Mesenchymal stem cell (in vitro differentiated cells and primary cell): Measurements from ENCODE around the gene QPCTL.

Source experiments
- DNase-seq: peaks from one replicate; pipeline ENCODE4 v3.0.0-alpha.2; 2013
- H2AFZ ChIP-seq: one replicate; pipeline ENCODE4 v1.6.1; 2013; ENCODE audit warnings: low read depth, mild to moderate bottlenecking, control low read depth, inconsistent platforms, low read length, moderate library complexity
- H2AK5ac ChIP-seq: 2 replicates; pipeline ENCODE4 v1.6.1; 2013; ENCODE audit warnings: low read length, moderate library complexity, mild to moderate bottlenecking, inconsistent platforms; ENCODE audit not compliant: severe bottlenecking
- H2BK120ac ChIP-seq: one replicate; pipeline ENCODE4 v1.6.1; 2013; ENCODE audit warnings: low read depth, mild to moderate bottlenecking, inconsistent platforms, low read length, moderate library complexity
- H2BK12ac ChIP-seq, 2 experiments: one replicate each; pipeline ENCODE4 v1.6.1; 2013; ENCODE audit warnings: inconsistent platforms in 2 of 2, low read length in 2 of 2, mild to moderate bottlenecking in 2 of 2, moderate library complexity in 2 of 2, control low read depth in 1 of 2
- H2BK15ac ChIP-seq: one replicate; pipeline ENCODE4 v1.6.1; 2013; ENCODE audit warnings: mild to moderate bottlenecking, low read depth, inconsistent platforms; ENCODE audit not compliant: poor library complexity, severe bottlenecking
- H2BK5ac ChIP-seq: 2 replicates; pipeline ENCODE4 v1.6.1; 2013; ENCODE audit warnings: low read depth, mild to moderate bottlenecking, low read length, control low read depth, inconsistent platforms; ENCODE audit not compliant: poor library complexity, severe bottlenecking
- H3K14ac ChIP-seq, 2 experiments: one replicate each; pipeline ENCODE4 v1.6.1; 2013; ENCODE audit warnings: inconsistent platforms in 2 of 2, low read length in 2 of 2, control low read depth in 1 of 2, mild to moderate bottlenecking in 1 of 2, moderate library complexity in 1 of 2
- H3K18ac ChIP-seq, 2 experiments: one replicate each; pipeline ENCODE4 v1.6.1; 2013; ENCODE audit warnings: inconsistent platforms in 2 of 2, low read length in 2 of 2, control low read depth in 1 of 2, low read depth in 1 of 2, mild to moderate bottlenecking in 1 of 2
- H3K23ac ChIP-seq, 2 experiments: one replicate each; pipeline ENCODE4 v1.6.1; 2013; ENCODE audit warnings: inconsistent platforms in 2 of 2, low read length in 2 of 2, mild to moderate bottlenecking in 2 of 2, moderate library complexity in 2 of 2, control low read depth in 1 of 2
- H3K27ac ChIP-seq: 2 replicates; pipeline ENCODE4 v1.5.1; 2013; ENCODE audit warnings: mild to moderate bottlenecking, moderate library complexity, low read length, control low read depth, inconsistent platforms; ENCODE audit not compliant: poor library complexity, severe bottlenecking
- H3K27me3 ChIP-seq, 2 experiments: 2 replicates each; pipeline versions ENCODE4 v1.6.1 to v1.7.0; 2013; ENCODE audit warnings: low read length in 2 of 2, mild to moderate bottlenecking in 2 of 2, moderate library complexity in 2 of 2, control low read depth in 1 of 2, inconsistent platforms in 1 of 2; ENCODE audit not compliant: control insufficient read depth in 1 of 2, insufficient read depth in 1 of 2
- H3K36me3 ChIP-seq, 2 experiments: 2 replicates each; pipeline versions ENCODE4 v1.6.1 to v1.7.0; 2013; ENCODE audit warnings: low read length in 2 of 2, control low read depth in 1 of 2, inconsistent platforms in 1 of 2, low read depth in 1 of 2, mild to moderate bottlenecking in 1 of 2; ENCODE audit not compliant: insufficient read depth in 2 of 2, control insufficient read depth in 1 of 2
- H3K4ac ChIP-seq, 2 experiments: one replicate each; pipeline ENCODE4 v1.6.1; 2013; ENCODE audit warnings: inconsistent platforms in 2 of 2, low read length in 2 of 2, mild to moderate bottlenecking in 2 of 2, moderate library complexity in 2 of 2, control low read depth in 1 of 2, low read depth in 1 of 2
- H3K4me1 ChIP-seq: 2 replicates; pipeline ENCODE4 v1.6.1; 2013; ENCODE audit warnings: low read depth, low read length, control low read depth; ENCODE audit not compliant: control insufficient read depth, insufficient read depth
- H3K4me2 ChIP-seq: 2 replicates; pipeline ENCODE4 v1.6.1; 2013; ENCODE audit warnings: low read length, mild to moderate bottlenecking, inconsistent platforms; ENCODE audit not compliant: poor library complexity, severe bottlenecking
- H3K4me3 ChIP-seq, 2 experiments: 2 replicates each; pipeline versions ENCODE4 v1.5.1 to v1.7.0; 2013; ENCODE audit warnings: low read length in 2 of 2, mild to moderate bottlenecking in 2 of 2, control low read depth in 1 of 2, low read depth in 1 of 2; ENCODE audit not compliant: insufficient read depth in 1 of 2
- H3K79me1 ChIP-seq: replicated peaks from 2 replicates; pipeline ENCODE4 v1.6.1; 2013; ENCODE audit warnings: mild to moderate bottlenecking, control low read depth, low read length, inconsistent platforms; ENCODE audit not compliant: poor library complexity, severe bottlenecking
- H3K9ac ChIP-seq: 2 replicates; pipeline ENCODE4 v1.7.0; 2013; ENCODE audit warnings: mild to moderate bottlenecking, low read length, moderate library complexity
- H3K9me3 ChIP-seq: 2 replicates; pipeline ENCODE4 v1.7.0; 2013; ENCODE audit warnings: mild to moderate bottlenecking, low read length; ENCODE audit not compliant: control insufficient read depth
- H4K8ac ChIP-seq: one replicate; pipeline ENCODE4 v1.6.1; 2013; ENCODE audit warnings: inconsistent platforms, mild to moderate bottlenecking, low read length, moderate library complexity
- H4K91ac ChIP-seq: one replicate; pipeline ENCODE4 v1.6.1; 2013; ENCODE audit warnings: mild to moderate bottlenecking, low read length, inconsistent platforms
- WGBS: methylation state at CpG from one replicate; pipeline ENCODE4 v1.1.7; 2013; ENCODE audit warnings: mixed read lengths; 5-methylcytosine and 5-hydroxymethylcytosine counted together

QPCTL gene

GRCh38 chr19:45716359-45717130 is 24.1 kb downstream of the QPCTL start:
- WGBS, result 4% methylated on average over 24 of the region's 24 CpGs
- Histone ChIP-seq H3K14ac (peak overlapping the region in 1 of 2 experiments; percentile 23), H3K79me1 (peaks cover 22% of the 10 kb centered on the region), H3K9me3 (no peaks in the 10 kb centered on the region), H4K91ac (peak overlapping the region; percentile 57), H3K18ac (peak overlapping the region in 1 of 2 experiments; percentile 58), H2BK15ac (peak overlapping the region; percentile 85), H3K9ac (peak overlapping the region; percentile 95), H4K8ac (peak overlapping the region; percentile 73), H2BK120ac (peak overlapping the region; percentile 64), H3K36me3 (peaks cover 25 to 27% of the 10 kb centered on the region in 2 experiments), H3K4me3 (peak overlapping the region; percentile 48 to 90), H2BK5ac (peak overlapping the region; percentile 59), H3K4ac (peak overlapping the region; percentile 73 to 74), H3K4me2 (peak overlapping the region; percentile 95), H2AK5ac (peak overlapping the region; percentile 94), H2AFZ (no peak overlapping the region), H3K27me3 (no peaks in the 10 kb centered on the region), H3K4me1 (peaks cover 9% of the 10 kb centered on the region), H3K23ac (peak overlapping the region in 1 of 2 experiments; percentile 30), H3K27ac (peak overlapping the region; percentile 64), H2BK12ac (peak overlapping the region; percentile 11 to 52)
- DNase-seq, result peak; percentile 35

- Histone ChIP-seq H3K27me3 (no peaks in the 10 kb centered on the region), H3K9me3 (no peaks in the 10 kb centered on the region), H2BK120ac (peak overlapping the region; percentile 64), H4K8ac (peak overlapping the region; percentile 73), H3K18ac (peak overlapping the region; percentile 68 to 86), H2AK5ac (peak overlapping the region; percentile 94), H2BK15ac (peak overlapping the region; percentile 17), H3K27ac (peak overlapping the region; percentile 80), H3K14ac (no peak overlapping the region), H3K4me1 (peaks cover 12% of the 10 kb centered on the region), H2AFZ (no peak overlapping the region), H3K4ac (peak overlapping the region; percentile 73 to 92), H3K4me2 (peak overlapping the region; percentile 95), H3K4me3 (peak overlapping the region; percentile 48 to 90), H3K23ac (peak overlapping the region in 1 of 2 experiments; percentile 87), H3K9ac (peak overlapping the region; percentile 95), H2BK12ac (peak overlapping the region in 1 of 2 experiments; percentile 90), H2BK5ac (peak overlapping the region; percentile 71), H3K36me3 (peaks cover 17 to 26% of the 10 kb centered on the region in 2 experiments), H3K79me1 (peaks cover 19% of the 10 kb centered on the region), H4K91ac (peak overlapping the region; percentile 53)
- peak; percentile 99 for DNase-seq
- under 1% methylated on average over 51 of the region's 51 CpGs for WGBS
Measured at GRCh38 chr19:45717131-45717982, 24.9 kb downstream of the QPCTL start.

- peak overlapping the region; percentile 45 for H4K8ac ChIP-seq
- peak overlapping the region; percentile 71 for H2BK5ac ChIP-seq
- H2BK12ac ChIP-seq, result peak overlapping the region; percentile 49 to 90
- peak overlapping the region; percentile 78 for H2BK120ac ChIP-seq
- peak overlapping the region; percentile 94 for H2AK5ac ChIP-seq
- H3K9ac ChIP-seq, result peak overlapping the region; percentile 95
- H3K79me1 ChIP-seq, result peaks cover 19% of the 10 kb centered on the region
- H3K14ac ChIP-seq, result peak overlapping the region in 1 of 2 experiments; percentile 84
- H3K4me2 ChIP-seq, result peak overlapping the region; percentile 71
- peak overlapping the region; percentile 55 to 92 for H3K4ac ChIP-seq
- DNase-seq, result peak; percentile 61
- H3K4me1 ChIP-seq, result peaks cover 14% of the 10 kb centered on the region
- H3K23ac ChIP-seq, result peak overlapping the region in 1 of 2 experiments; percentile 87
- H2BK15ac ChIP-seq, result peak overlapping the region; percentile 17
- H3K4me3 ChIP-seq, result peak overlapping the region; percentile 37 to 90
- H4K91ac ChIP-seq, result peak overlapping the region; percentile 53
- H3K27me3 ChIP-seq, result no peaks in the 10 kb centered on the region
- H3K27ac ChIP-seq, result peak overlapping the region; percentile 80
- H2AFZ ChIP-seq, result no peak overlapping the region
- no peaks in the 10 kb centered on the region for H3K9me3 ChIP-seq
- H3K18ac ChIP-seq, result peak overlapping the region; percentile 69 to 86
- 58% methylated on average over 12 of the region's 12 CpGs for WGBS
- peaks cover 10 to 19% of the 10 kb centered on the region in 2 experiments for H3K36me3 ChIP-seq
Measured at GRCh38 chr19:45717983-45718650, 25.7 kb downstream of the QPCTL start.
